Astrocyte (in vitro differentiated cells and primary cell): Measurements from ENCODE around the gene CLIP4.

Source experiments
- EZH2 ChIP-seq: IDR thresholded peaks from 2 replicates; pipeline ENCODE4 v1.6.1; 2012; ENCODE audit warnings: mild to moderate bottlenecking, low read length, inconsistent platforms; ENCODE audit not compliant: insufficient read depth
- TF ChIP-seq, protein P1 (sequence below): IDR thresholded peaks from 2 replicates; pipeline ENCODE4 v1.5.1; 2011; ENCODE audit warnings: low read depth, mild to moderate bottlenecking, inconsistent platforms, low read length, moderate library complexity; ENCODE audit not compliant: insufficient read depth

GRCh38 chr2:29182334-29182733, 67.1 kb downstream of the CLIP4 start:
- TF ChIP-seq, protein P1, sequence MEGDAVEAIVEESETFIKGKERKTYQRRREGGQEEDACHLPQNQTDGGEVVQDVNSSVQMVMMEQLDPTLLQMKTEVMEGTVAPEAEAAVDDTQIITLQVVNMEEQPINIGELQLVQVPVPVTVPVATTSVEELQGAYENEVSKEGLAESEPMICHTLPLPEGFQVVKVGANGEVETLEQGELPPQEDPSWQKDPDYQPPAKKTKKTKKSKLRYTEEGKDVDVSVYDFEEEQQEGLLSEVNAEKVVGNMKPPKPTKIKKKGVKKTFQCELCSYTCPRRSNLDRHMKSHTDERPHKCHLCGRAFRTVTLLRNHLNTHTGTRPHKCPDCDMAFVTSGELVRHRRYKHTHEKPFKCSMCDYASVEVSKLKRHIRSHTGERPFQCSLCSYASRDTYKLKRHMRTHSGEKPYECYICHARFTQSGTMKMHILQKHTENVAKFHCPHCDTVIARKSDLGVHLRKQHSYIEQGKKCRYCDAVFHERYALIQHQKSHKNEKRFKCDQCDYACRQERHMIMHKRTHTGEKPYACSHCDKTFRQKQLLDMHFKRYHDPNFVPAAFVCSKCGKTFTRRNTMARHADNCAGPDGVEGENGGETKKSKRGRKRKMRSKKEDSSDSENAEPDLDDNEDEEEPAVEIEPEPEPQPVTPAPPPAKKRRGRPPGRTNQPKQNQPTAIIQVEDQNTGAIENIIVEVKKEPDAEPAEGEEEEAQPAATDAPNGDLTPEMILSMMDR = no peak
- TF ChIP-seq EZH2 = no peak
